Testis (tissue), 2 donors: ENCODE results near the gene TRIM46.

Experiments
- POLR2A ChIP-seq: fragments of 450-650 bp; IDR thresholded peaks from one replicate; pipeline ENCODE4 v1.6.1; 2017; ENCODE audit warnings: antibody characterized with exemption, mild to moderate bottlenecking, moderate library complexity
- TF ChIP-seq, protein P1 (sequence below), 3 experiments: fragments of 450-650 bp in 2 of 3; fragments of 200-600 bp in 1 of 3; sonication (generic) in 1 of 3; IDR thresholded peaks; one replicate each; pipeline ENCODE4 v1.5.1; 2016 to 2019; ENCODE audit warnings: antibody characterized with exemption in 3 of 3, mild to moderate bottlenecking in 2 of 3, moderate library complexity in 1 of 3

DNA sequence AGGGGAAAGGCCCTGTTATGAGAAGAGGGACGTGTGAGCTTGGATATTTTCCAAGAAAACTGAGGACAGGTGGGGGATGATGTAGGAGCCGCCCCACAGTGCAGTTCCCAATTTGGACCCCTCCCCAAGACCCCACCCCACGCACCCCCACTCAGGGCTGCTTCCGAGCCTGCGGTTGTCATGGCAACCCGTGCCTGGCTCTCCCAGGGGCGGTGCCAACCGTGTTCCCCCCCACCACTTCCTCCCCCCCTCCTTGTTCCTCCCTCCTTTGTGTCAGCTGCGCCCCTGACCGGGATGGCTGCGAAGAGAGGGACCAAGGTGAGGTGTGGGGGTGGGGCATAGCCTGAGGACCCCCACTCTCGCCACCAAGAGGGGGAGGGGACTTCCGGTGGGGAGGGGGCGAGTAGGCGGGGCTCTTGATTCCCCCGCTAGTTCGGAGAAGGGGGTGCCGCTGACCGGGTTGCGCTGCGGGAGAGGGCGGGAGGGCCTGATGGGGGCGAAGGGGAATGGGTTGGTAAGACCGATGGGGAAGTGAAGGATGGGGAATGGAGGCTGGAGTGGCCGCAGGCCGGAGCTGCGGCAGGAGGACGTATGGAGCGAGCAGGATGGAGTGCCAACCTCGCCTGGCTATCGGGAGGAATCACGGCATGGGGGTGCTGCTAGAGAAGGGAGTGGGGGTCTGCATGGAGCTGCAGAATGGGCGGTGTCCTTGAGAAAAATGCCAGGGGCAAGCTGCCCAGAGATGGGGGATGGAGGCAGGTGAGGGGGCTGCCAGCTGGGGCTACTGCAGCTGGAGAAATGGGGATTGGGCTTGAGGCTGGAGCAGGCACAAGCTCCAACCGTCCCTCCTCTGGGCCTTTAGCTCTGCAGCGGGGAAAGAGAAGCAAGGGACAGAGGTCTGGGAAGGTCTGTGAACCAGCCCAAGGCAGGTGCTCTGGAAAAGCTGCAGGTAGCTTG lies 953 bp downstream of the TRIM46 start:
- TF ChIP-seq, protein P1, sequence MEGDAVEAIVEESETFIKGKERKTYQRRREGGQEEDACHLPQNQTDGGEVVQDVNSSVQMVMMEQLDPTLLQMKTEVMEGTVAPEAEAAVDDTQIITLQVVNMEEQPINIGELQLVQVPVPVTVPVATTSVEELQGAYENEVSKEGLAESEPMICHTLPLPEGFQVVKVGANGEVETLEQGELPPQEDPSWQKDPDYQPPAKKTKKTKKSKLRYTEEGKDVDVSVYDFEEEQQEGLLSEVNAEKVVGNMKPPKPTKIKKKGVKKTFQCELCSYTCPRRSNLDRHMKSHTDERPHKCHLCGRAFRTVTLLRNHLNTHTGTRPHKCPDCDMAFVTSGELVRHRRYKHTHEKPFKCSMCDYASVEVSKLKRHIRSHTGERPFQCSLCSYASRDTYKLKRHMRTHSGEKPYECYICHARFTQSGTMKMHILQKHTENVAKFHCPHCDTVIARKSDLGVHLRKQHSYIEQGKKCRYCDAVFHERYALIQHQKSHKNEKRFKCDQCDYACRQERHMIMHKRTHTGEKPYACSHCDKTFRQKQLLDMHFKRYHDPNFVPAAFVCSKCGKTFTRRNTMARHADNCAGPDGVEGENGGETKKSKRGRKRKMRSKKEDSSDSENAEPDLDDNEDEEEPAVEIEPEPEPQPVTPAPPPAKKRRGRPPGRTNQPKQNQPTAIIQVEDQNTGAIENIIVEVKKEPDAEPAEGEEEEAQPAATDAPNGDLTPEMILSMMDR (IDR thresholded peaks at IDR 0.05): no peak
- TF ChIP-seq POLR2A: no peak
